Retinal pigment epithelial cell (primary cell): Measurements from ENCODE around the gene ING2.
A peak's percentile ranks its signal among the peaks of the same experiment; 100 is the strongest.
"Not testable (repeated sequence)": the region's sequence is repeated elsewhere in the genome, so short reads cannot be mapped to it uniquely, and the experiment has no call there.

Experiments
- DNase-seq: peaks from one replicate; pipeline ENCODE4 v3.0.0-alpha.2; 2010; ENCODE audit warnings: low read depth
- H3K4me3 ChIP-seq: 2 replicates; pipeline ENCODE4 v1.5.1; 2011; ENCODE audit warnings: mild to moderate bottlenecking, low read length, control low read depth, moderate library complexity
- CTCF ChIP-seq: conservative IDR thresholded peaks from 2 replicates; pipeline ENCODE4 v1.5.1; 2011; ENCODE audit warnings: low read depth, low read length, control low read depth, inconsistent platforms

The ING2 gene

DNA sequence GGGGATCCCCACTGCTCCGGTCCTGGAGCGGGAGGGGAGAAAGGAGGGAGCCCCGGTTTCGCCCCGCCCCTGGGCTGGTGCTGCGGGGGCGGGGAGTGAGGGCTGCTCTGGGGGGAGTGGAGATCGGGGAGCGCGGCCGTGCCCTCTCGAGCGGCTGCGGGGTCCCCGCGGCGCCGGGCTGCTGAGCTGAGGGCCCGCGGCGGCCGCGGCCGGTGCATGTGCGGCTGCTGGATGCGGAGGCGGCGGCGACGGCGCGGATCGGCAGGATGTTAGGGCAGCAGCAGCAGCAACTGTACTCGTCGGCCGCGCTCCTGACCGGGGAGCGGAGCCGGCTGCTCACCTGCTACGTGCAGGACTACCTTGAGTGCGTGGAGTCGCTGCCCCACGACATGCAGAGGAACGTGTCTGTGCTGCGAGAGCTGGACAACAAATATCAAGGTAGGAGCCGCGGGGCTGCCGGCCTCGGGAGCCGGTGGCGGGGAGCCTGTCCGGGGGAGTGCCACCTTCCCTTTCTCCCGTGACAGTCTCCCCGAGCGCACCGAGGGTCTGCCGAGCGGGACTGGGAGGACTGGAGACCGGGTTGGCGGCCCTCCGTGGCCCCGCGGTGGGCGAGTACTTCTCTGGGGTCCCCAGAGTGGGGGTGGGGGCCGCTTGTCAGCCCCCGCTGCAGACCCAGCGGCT, at the start of gene ING2:
Gene ING2 (plus strand): TSS at position 129 of the 681 bp plus-strand sequence. CDS start 138 bp downstream, at position 267.
- no peak for TF ChIP-seq CTCF
- peak within 1 kb of the TSS; percentile 90 for H3K4me3 ChIP-seq
- DNase-seq, result no peak

DNA sequence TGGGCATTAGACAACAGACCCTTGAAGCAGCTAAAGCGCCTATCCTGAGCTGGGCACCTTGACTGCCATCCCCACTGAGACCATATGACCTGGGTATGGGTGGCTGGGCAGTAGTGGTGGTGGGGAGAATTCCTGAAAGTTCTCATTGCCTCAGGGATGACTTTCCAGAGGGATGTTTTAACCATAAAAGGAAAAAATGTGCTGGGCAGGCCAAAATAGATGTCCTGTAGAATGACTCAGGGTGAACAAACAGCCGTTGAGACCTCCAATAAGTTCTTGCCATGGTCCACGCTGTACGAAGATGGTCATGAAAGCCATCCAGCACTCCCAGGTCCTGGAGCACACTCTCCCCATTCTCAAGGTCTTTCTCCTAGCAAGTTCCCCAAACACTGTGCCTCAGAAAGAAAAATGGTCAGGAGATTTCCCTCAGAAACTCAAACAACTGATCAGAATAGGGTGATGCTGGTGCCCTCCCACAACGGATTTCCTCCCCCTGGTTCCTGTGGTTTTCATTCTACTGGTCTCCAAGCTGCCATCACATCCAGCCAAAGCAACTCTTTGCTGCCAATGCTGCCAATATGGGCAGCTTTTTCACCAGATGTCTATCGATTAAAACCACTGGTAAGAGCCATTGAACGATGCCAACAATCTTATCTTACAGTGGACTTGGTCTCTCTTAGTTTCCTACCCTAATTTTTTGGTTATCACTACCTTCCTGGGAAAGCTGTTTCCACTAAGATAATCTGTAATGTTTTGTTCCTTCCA, 49.2 kb upstream of the ING2 start:
- no peak for TF ChIP-seq CTCF
- DNase-seq, result no peak
- no peak overlapping the region for H3K4me3 ChIP-seq

DNA sequence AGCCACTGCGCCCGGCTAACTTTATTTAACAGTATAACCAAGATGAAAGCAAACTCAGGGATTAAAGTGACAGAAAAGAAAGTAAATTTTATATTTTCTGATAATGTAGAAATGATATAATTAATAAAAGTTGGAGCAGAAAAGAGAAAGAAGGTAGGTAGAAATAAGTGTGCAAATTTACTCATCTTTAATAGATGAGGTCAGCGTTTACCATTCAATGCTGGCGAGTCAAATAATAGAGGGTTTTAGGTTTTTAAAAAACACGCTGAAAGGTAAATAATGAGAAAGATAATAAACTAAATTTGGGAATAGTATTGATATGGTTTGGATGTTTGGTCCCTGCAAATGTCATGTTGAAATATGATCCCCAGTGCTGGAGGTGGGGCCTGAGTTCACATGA, 46.9 kb upstream of the ING2 start:
- no peak for DNase-seq
- TF ChIP-seq CTCF, result no peak
- no peak overlapping the region for H3K4me3 ChIP-seq

DNA sequence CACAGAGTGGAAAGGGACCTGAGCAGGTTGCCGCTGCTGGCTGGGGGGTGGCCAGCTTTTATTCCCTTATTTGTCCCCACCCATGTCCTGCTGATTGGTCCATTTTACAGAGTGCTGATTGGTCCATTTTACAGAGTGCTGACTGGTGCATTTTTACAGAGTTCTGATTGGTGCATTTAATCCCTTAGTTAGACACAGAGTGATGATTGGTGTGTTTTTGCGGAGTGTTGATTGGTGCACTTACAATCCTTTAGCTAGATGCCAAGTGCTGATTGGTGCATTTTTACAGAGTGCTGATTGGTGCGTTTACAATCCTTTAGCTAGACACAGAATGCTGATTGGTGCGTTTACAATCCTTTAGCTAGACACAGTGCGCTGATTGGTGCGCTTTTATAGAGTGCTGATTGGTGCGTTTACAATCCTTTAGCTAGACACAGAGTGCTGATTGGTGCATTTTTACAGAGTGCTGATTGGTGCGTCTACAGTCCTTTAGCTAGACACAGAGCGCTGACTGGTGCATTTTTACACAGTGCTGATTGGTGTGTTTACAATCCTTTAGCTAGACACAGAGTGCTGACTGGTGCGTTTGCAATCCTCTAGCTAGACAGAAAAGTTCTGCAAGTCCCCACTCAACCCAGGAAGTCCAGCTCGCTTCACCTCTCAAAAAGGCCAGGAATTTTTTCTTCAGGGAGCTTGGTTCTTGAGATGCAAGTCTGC, 40.8 kb upstream of the ING2 start:
- H3K4me3 ChIP-seq, DNase-seq: not testable (repeated sequence)

GRCh38 chr4:183465879-183466278, 39.0 kb upstream of the ING2 start:
- not testable (repeated sequence) for DNase-seq, H3K4me3 ChIP-seq

- DNase-seq, result no peak
- H3K4me3 ChIP-seq, result no peak overlapping the region
- TF ChIP-seq CTCF, result no peak
Measured at GRCh38 chr4:183467246-183467645, 37.6 kb upstream of the ING2 start.

- no peak for DNase-seq
- no peak overlapping the region for H3K4me3 ChIP-seq
Measured at GRCh38 chr4:183468210-183469095, 36.4 kb upstream of the ING2 start.

More at GRCh38 chr4:183468210-183469095, 36.4 kb upstream of the ING2 start:
- no peak for TF ChIP-seq CTCF
